GM18861 (cell line): ENCODE measurements around the gene TOM1.

Source experiments
- ATAC-seq: cut with Tn5 transposase; IDR thresholded peaks from one replicate; pipeline ENCODE4 v1.9.1; 2021; ENCODE audit not compliant: unreplicated experiment

TOM1 gene

DNA sequence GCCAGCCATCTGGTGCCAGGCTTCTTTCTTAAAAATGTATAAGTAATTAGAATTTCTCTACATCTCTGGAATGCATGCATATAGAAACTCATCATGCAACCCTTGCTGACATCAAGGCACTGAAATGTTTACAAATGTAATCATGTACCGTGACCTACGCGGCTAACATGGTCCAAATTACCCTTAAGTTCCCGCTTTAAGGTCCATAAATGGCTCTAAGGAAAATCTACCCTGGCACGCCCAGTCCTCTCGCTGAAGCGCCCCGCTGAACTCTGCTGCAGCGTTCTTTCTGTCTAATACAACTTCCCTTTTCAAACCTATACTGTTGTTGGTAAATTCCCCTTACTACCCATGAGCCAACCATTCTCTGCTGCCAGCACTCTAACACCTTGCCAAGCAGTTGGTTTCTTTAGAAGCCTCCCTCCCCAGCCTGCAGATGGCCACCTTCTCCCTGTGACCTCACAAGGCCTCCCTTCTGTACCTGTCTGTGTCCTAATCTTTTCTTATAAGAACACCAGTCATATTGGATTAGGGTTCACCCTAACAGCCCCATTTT lies 67.7 kb downstream of the TOM1 start:
- no peak for ATAC-seq

GRCh38 chr22:35368386-35368785 lies 68.7 kb downstream of the TOM1 start:
- no peak for ATAC-seq

DNA sequence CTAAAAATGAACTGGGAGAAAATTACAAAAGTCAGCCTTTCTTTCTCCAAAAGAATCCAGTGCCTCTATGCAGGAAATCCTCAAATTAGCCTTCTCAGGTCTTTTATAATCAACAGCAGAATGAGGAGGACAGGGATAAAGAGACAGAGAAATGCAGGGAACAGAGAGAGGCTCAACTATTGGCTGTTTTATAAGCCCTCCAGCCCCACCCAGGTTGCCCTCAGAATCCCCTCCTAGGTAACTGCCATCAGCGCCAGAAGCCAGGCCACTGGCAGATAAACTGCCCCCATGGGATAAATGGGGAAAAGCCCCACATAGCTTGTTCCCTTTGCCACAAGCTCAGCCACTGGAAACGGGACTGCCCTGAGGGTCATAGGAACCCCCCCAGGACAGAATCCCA lies 70.3 kb downstream of the TOM1 start:
- ATAC-seq, result no peak

GRCh38 chr22:35373781-35374180 lies 74.1 kb downstream of the TOM1 start:
- no peak for ATAC-seq

- no peak for ATAC-seq
Observed at GRCh38 chr22:35375031-35375430, 75.3 kb downstream of the TOM1 start.

DNA sequence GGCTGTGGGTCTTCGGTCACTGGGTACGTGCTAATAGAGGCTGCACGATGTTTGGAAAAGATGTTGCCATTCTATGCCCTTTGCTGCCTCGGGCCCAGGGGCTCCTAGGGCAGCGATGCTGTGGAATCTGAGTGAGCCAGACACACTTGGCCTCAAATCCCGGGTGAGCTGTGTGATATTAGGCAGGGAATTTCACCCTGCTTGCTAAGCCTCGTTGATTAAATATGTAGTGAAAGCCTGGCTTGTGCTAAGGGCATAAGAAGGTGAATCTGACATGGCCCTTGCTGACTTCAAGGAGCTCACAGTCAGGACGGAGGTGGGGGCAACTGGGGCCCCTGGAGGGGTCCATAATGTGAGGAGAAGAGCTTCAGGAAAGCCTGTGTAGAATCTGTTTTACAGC lies 75.8 kb downstream of the TOM1 start:
- no peak for ATAC-seq

GRCh38 chr22:35376728-35377472 lies 77.2 kb downstream of the TOM1 start:
- peak; percentile 52 for ATAC-seq

- ATAC-seq, result no peak
Observed at GRCh38 chr22:35377735-35378134, 78.0 kb downstream of the TOM1 start.

DNA sequence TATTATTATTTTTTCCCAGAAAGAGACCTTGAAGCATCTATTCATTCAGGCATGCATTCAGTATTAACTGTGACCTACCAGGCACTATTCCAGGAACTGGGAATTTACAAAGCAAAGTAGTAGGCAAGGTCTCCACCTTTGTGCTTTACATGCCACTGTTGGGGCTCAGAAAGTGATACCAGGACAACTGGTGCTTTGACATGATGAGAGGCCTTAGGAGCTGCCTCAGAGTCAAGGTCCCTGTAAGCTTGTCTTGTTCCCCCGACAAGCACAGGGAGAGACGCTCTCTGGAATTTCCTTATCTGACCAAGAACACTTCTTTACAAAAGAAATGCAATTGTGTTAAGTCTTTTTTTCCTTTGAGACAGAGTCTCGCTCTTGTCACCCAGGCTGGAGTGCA lies 78.9 kb downstream of the TOM1 start:
- no peak for ATAC-seq

GRCh38 chr22:35379146-35379993 lies 79.7 kb downstream of the TOM1 start:
- ATAC-seq, result no peak

DNA sequence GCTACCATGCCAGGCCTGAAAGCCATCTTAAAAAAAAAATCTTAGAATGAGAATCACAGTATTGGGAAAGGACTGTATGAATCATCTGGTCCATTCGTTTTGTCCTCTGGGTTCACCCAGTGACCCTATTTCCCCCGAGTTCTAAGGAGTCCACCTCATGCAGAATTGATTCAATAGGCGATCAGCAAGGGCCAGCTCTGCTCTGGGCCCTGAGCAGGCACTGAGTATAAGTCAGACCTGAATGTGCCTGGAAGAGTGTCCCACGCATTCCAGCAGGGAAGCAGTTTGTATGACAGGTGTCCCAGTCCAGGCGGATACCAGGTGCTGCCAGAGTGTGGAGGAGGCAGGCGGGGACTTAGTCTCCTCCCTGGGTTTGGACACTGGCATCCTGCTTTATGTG lies 80.3 kb downstream of the TOM1 start:
- no peak for ATAC-seq

GRCh38 chr22:35380537-35381423 lies 81.1 kb downstream of the TOM1 start, which contains the start of gene HMOX1:
Gene HMOX1, plus strand, starts transcription at chr22:35381096. Its CDS starts 78 bp downstream, at chr22:35381174.
- peak; percentile 45 for ATAC-seq

GRCh38 chr22:35381424-35382009 lies 81.8 kb downstream of the TOM1 start:
- no peak for ATAC-seq

- ATAC-seq, result no peak
Observed at GRCh38 chr22:35383679-35384071, 84.0 kb downstream of the TOM1 start.

GRCh38 chr22:35384527-35384926 lies 84.8 kb downstream of the TOM1 start:
- no peak for ATAC-seq

- ATAC-seq, result no peak
Observed at GRCh38 chr22:35384975-35385588, 85.4 kb downstream of the TOM1 start.

- ATAC-seq, result no peak
Observed at GRCh38 chr22:35386670-35387288, 87.1 kb downstream of the TOM1 start.

- ATAC-seq, result no peak
Observed at GRCh38 chr22:35390933-35391332, 91.2 kb downstream of the TOM1 start.

- ATAC-seq, result peak; percentile 43
Observed at GRCh38 chr22:35392357-35392756, 92.7 kb downstream of the TOM1 start.
